T-helper 2 cell (primary cell): ENCODE measurements around the gene PHTF1.
A peak's percentile ranks its signal among the peaks of the same experiment; 100 is the strongest.
"Not testable (repeated sequence)": the region's sequence is repeated elsewhere in the genome, so short reads cannot be mapped to it uniquely, and the experiment has no call there.

ENCODE experiments used
- DNase-seq, 5 experiments: peaks; one replicate each; pipeline versions ENCODE4 v3.0.0 to v3.0.0-alpha.2; 2012 to 2022

Gene PHTF1

DNA sequence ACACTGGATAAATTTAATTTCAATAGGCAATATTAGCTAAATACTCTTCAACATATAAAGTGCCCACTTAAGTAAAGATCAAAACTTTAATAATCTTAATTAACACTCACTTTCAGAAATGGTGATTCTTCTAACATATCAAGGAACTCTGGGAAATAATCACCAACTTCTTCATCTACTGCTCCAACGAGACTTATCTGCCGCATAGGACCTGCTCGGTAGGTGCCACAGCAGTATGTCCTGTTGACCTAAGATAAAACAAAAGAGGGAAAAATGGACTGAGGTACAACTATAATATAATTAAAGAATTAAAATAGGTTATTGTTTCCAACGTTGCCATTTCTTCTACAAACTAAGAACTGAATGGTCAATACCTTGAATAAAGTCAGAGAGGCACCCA is 18.3 kb upstream of the PHTF1 start:
- no peak for DNase-seq

DNA sequence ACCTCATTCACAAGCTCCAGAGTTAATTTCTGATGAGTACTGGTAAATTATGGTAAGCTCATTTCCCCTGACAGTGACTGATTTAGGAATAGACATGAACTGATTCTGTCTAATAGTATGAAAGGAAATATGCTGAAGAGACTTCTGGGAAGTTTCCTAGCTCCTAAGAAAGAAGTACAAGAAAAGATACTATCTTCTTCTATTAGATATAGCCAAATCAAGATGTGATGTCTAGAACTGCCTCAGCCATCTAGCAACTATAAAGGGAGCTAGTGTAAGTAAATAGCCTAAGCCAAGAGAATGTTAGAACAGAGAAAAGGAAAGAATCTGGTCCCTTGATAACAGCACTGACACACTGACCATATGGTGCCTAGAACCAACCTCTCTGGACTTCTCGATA is 10.7 kb upstream of the PHTF1 start:
- no peak for DNase-seq

DNA sequence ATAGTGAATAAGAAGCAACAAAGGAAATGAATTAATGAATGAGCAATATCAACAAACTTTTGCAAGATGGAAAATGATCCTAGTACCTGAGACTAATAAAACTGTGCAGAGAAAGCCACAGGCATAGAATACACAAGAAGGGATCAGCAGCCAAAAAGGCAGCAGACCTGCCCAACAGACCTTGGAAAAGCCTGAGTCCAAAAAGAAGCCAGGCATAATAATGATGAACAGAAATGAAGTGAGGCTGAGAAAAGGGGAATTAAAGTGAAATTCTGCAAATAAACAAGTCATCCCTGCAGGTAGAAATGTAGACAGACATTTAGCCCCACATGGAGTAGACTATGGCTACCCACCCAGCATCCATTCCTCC is 10.3 kb upstream of the PHTF1 start:
- no peak for DNase-seq

DNA sequence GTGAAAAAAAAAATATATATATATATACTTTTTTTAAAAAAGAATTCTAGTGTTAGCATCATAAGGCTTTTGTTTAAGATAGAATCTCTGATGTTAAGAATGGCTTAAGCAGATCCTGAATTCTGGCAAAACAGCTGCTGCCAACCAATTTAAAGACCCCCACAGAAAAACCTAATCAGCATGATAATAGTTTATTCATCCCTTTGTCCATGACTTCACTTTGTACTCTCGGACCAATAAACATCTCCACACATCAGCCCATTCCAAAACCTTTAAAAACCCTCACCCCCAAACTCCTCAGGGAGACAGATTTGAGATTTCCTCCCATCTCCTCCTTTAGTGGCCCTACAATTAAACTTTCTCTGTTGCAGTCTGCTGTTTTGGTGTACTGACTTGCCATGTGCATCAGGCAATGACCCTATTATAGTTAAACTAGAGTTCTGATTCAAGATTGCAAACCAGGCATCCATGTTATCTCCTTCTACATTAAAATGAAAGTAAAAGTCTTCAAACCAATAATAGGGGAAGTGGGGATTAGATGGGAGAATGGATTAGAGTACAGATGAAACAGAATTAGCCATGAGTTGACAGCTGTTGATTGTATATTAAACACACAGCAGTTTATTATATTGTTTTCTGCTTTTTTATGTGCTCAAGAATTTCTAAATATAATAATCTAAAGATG is 9.8 kb upstream of the PHTF1 start:
- no peak for DNase-seq

GRCh38 chr1:113765306-113766230 is 6.3 kb upstream of the PHTF1 start:
- DNase-seq = no peak

DNA sequence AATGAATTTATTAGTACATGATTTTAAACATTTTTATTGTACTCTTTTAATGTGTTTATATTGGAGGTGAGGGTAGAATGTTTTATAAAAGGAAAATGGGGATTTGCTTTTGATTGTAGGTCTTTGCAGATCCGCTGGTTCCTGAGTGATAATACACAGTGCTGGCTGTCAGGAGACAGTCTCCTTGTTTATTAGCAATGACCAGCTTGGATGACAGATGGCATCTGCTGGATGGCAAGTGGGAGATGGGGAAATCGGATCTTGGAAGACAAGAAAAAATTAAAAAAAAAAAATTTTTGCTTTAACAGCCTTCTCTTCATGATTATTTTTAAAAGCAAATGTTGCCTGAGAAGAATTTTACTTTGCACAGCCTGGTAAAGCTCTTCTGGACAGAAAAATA is 4.4 kb upstream of the PHTF1 start:
- no peak for DNase-seq

DNA sequence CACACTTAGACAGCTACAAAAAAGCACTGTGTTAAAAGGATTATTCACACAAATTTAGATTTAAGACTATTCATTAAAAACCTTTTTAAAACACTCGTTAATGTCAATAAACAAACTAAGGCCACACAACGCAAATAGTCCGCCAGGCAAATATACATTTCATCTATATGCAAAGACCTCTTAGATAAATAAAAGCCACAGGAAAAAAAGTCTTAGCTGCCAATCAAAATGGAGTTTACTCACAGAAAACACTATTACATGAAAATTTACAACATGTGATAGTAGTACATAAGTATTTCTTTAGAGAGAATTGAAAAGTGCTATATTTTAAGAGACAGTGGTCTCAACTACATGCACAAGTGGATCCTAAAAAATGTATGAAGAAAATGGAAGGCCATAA is 2.7 kb upstream of the PHTF1 start:
- no peak for DNase-seq

- no peak for DNase-seq
Measured at GRCh38 chr1:113760102-113761080, 1.1 kb upstream of the PHTF1 start.

DNA sequence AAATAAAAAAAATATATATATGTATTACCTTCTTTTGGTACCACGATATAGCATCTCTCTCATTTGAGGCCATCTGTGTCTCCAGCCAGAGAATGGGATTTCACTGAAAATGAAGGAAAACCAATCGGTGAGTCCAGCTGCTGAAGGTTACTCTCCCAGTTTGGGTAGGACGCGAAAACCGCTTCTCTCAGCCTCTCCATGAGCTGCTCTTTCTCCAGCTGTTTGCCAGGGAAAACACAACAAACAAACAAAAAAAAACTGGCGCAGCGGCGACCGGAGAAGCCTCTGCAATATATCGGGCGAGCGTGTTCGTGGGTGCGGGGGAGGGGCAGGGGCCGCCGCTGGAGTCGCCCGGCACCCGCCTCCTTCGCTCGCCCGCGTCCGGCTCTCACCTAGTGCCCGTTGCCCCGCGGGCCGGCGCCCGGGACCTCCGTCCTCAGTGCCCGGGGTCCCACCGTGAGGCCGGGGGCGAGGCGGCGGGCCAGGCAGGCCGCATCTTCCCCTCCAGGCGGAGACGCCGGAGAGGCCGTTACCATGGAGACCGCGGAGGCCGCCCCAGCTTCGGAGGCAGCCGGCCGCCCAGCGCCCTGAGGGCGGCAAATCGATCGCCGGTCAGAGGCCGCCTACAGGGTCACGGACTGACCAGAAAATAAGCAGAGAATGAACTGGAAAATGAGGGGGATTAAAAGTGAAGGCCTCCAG is 504 bp downstream of the PHTF1 start:
- peak; percentile 25 to 72 (median 57) for DNase-seq

DNA sequence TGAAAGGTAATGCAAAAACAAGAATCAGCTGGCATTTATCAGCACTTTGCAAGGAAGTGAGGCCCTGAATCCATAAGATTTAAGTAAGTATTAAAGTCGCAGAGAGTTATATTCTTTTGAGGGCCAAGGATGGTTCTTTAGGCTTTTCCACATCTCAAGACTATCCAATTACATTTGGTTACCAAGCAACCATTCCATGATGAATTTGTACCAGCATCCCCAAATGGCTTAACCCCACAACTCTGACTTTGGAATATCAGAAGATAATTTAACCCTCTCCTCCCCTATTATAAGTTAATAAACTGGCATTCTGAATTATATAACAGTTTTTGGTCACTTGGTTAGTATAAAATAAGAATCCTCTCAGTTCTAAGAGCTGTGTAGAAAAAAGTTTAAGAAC is 2.8 kb downstream of the PHTF1 start:
- DNase-seq = no peak

- DNase-seq = not testable (repeated sequence)
Measured at GRCh38 chr1:113753333-113753732, 6.0 kb downstream of the PHTF1 start.

GRCh38 chr1:113751516-113751915 is 7.8 kb downstream of the PHTF1 start:
- no peak for DNase-seq

DNA sequence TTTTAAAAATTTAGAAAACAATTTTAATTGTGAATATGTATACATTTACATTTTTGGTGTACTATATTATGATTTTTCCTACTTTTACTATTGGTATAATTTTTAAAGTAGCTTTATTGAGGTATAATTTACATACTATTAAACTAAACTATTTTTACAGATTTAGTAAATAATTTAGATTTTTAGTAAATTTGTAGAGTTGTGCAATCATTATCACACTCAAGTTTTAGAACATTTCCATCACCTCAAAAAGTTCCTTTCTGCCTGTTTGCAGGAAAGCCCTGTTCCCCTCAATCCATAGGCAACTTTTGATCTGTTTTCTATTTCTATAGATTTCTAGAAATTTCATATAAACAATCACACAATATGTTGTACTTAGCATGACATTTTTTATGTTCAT is 8.2 kb downstream of the PHTF1 start:
- DNase-seq = no peak

DNA sequence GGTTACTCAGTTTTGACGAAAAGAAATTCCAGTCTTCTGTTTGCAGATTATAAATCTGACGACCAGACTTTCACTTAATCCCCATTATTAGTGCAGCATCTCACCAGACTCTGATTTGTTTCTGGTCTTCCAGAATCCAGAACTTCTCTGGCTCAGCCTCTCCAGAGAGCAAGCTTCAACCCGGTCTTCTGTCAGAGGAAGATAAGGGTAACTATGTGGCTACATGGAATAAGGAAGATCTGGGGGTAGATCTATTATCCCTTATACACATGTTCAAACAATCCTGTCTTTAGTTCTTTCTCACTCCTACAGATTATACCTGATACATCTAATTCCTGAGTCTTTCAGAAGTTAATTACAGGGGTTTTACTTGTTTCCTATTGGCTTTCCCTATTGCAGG is 9.9 kb downstream of the PHTF1 start:
- DNase-seq = no peak

- no peak for DNase-seq
Measured at GRCh38 chr1:113747376-113747775, 11.9 kb downstream of the PHTF1 start.

GRCh38 chr1:113745425-113745824 is 13.9 kb downstream of the PHTF1 start:
- no peak for DNase-seq

- DNase-seq = no peak
Measured at GRCh38 chr1:113744114-113744513, 15.2 kb downstream of the PHTF1 start.

- DNase-seq = peak in 1 of 5 experiments; percentile 61
Measured at GRCh38 chr1:113742515-113742914, 16.8 kb downstream of the PHTF1 start.

DNA sequence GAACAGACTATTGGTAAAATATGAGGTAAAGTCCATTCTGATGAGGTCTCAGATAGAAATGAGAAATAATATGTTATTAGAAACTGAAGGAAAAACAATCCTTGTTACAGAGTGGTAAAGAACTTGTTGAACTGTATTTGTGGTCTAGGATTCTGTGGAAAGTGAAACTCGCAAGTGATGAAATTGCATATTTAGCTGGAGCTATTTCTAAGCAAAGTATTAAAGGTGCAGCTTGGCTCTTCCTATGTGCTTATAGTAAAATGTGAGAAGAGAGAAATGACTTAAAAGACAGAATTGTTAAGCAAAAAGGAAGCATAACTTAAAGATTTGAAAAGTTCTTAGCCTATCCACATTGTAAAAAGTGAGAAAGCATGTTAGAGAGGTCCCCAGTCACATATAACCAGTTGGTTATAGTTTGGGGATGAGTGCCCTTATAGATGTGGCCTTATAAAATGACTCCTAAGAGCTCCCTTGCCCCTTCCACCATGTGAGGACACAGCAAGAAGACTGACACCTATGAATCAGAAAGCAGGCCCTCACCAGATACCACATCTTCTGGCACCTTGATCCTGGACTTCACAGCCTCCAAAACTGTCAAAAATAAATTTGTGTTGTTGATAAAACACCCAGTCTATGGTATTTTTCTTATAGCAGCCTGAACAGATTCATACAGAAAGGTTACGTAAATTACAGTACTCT is 24.8 kb downstream of the PHTF1 start:
- peak in 1 of 5 experiments; percentile 60 for DNase-seq

- no peak for DNase-seq
Measured at GRCh38 chr1:113732802-113733201, 26.5 kb downstream of the PHTF1 start.

DNA sequence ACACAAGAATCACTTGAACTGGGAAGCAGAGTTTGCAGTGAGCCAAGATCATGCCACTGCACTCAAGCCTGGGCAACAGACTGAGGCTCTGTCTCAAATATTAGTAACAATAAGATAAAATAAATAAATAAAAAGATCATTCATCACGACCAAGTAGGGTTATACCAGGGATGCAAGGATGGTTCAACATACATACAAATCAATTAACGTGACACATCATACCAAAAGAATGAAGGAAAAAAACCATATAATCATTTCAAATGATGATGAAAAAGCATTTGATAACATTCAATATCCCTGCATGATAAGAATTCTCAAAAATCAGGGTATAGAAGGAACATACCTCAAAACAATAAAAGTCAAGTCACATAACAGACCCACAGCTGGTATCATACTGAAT is 38.3 kb downstream of the PHTF1 start:
- DNase-seq = no peak

DNA sequence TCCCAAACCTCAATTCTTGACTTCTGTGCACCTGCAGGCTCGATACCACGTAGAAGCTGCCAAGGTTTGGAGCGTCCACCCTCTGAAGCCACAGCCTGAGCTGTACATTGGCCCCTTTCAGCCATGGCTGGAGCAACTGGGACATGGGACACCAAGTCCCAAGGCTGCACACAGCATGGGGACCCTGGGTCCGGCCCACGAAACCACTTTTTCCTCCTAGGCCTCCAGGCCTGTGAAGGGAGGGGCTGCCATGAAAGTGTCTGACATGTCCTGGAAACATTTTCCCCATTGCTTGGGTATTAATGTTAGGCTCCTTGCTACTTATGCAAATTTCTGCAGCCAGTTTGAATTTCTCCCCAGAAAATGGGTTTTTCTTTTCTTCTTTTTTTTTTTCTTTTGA is 40.7 kb downstream of the PHTF1 start:
- DNase-seq = not testable (repeated sequence)
